BE2C (cell line): ENCODE data around the gene CRYAA.

Source experiments
- DNase-seq: peaks from one replicate; pipeline ENCODE4 v3.0.0-alpha.2; 2020
- H3K27me3 ChIP-seq: fragments of 250-450 bp; sonication (Bioruptor Pico); 2 replicates; pipeline ENCODE4 v1.5.1; 2020; ENCODE audit warnings: mild to moderate bottlenecking
- H3K36me3 ChIP-seq: fragments of 250-450 bp; sonication (Bioruptor Pico); 2 replicates; pipeline ENCODE4 v1.5.1; 2020; ENCODE audit warnings: mild to moderate bottlenecking
- H3K4me1 ChIP-seq: fragments of 250-450 bp; sonication (Bioruptor Pico); 2 replicates; pipeline ENCODE4 v1.5.1; 2020
- H3K4me3 ChIP-seq: 2 replicates; pipeline ENCODE4 v1.5.1; 2011; ENCODE audit warnings: low read depth, low read length
- H3K9me3 ChIP-seq: fragments of 250-450 bp; sonication (Bioruptor Pico); 2 replicates; pipeline ENCODE4 v1.5.1; 2020
- TF ChIP-seq, protein P1 (sequence below): IDR thresholded peaks from 2 replicates; pipeline ENCODE4 v1.5.1; 2012; ENCODE audit warnings: mild to moderate bottlenecking, low read depth, low read length

Gene CRYAA

DNA sequence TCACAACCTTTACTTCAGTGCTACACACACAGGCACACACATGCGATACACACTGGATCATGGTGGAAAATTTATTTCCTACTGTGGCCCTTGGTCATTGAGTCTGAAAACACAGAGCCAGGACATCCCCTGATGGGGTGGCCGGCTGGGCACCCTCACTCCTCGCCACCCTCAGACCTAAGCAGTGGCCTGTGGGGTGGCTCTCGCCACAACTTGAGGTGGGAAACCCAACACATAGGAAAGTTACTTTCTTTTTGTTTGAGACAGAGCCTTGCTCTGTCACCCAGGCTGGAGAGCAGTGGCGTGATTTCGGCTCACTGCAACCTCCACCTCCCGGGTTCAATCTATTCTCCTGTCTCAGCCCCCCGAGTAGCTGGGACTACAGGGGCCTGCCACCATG, 19.4 kb downstream of the CRYAA start:
- TF ChIP-seq, protein P1, sequence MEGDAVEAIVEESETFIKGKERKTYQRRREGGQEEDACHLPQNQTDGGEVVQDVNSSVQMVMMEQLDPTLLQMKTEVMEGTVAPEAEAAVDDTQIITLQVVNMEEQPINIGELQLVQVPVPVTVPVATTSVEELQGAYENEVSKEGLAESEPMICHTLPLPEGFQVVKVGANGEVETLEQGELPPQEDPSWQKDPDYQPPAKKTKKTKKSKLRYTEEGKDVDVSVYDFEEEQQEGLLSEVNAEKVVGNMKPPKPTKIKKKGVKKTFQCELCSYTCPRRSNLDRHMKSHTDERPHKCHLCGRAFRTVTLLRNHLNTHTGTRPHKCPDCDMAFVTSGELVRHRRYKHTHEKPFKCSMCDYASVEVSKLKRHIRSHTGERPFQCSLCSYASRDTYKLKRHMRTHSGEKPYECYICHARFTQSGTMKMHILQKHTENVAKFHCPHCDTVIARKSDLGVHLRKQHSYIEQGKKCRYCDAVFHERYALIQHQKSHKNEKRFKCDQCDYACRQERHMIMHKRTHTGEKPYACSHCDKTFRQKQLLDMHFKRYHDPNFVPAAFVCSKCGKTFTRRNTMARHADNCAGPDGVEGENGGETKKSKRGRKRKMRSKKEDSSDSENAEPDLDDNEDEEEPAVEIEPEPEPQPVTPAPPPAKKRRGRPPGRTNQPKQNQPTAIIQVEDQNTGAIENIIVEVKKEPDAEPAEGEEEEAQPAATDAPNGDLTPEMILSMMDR, result no peak
- no peak overlapping the region for H3K4me3 ChIP-seq
- DNase-seq, result no peak
- H3K36me3 ChIP-seq, result no peaks in the 10 kb centered on the region
- no peaks in the 10 kb centered on the region for H3K27me3 ChIP-seq
- H3K9me3 ChIP-seq, result no peaks in the 10 kb centered on the region
- no peaks in the 10 kb centered on the region for H3K4me1 ChIP-seq

DNA sequence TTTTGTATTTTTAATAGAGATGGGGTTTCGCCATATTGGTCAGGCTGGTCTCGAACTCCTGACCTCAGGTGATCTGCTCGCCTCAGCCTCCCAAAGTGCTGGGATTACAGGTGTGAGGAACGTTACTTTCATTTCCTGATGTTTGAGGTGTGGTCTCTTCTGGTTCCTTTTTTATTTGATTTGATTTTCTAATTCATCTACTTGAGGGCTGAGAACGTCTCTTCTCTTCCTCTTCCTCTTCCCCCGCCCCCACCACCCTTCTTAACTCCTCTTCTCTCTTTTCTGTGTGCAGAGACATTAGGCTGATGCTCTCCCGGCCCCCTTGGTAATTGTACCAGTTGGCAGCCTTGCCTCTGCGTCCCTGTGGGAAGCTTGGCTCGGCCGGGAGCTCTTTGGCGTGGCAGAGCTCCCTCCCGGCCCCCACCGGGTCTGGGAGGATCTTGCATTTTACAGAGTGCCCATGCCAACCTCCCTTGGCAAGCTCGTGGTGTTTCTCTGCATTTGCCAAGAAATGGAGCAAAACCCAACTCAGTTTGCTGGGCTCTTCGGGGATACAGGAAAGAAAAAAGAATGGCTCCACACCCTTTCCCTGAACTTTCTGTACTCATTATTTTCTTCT, 19.9 kb downstream of the CRYAA start:
- no peak for DNase-seq
- Histone ChIP-seq H3K9me3 (no peaks in the 10 kb centered on the region), H3K4me3 (no peak overlapping the region), H3K27me3 (no peaks in the 10 kb centered on the region), H3K36me3 (no peaks in the 10 kb centered on the region), H3K4me1 (peaks cover 3% of the 10 kb centered on the region; the same call in 1 of the 2 replicates)
- TF ChIP-seq, protein P1, result no peak

DNA sequence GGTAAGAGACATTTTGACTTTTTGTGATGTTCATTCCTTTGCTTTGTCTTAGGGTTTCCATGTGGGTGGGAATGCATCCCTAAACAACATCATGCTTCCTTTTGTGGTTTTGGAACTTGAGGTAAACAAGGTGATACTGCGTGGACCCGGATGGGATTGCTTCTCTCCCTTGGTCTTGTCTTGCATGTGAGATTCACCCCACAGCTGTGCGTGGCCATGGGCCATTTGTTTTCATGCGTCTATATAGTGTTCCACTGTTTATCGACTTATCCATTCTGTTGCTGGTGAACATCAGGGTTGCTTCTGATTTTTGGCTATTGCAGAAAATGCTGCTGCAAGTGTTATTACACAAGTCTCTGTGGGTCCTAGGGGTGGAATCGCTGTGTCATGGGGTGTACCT, 21.1 kb downstream of the CRYAA start:
- TF ChIP-seq, protein P1, result no peak

DNA sequence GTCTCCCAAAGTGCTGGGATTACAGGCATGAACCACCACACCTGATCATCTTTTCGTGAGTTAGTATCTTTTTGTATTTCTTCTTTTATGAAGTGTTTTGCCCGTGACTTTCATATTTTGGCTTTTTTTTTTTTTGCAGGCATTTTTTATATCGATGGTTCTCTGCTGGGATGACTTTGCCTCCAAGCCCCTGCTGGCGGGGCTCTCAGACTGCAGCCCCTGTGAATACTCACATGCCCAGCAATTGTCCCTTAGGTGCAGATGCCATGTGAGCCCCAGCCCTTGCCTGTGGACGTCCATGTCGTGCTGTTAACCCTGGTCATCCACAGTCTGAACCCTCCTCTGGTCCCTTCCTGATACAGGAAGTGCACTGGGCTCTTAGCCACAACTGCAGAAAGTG, 21.7 kb downstream of the CRYAA start:
- no peaks in the 10 kb centered on the region for H3K27me3 ChIP-seq
- TF ChIP-seq, protein P1, result no peak
- H3K4me3 ChIP-seq, result no peak overlapping the region
- no peaks in the 10 kb centered on the region for H3K36me3 ChIP-seq
- DNase-seq, result no peak
- peaks cover 10% of the 10 kb centered on the region; the same call in 1 of the 2 replicates for H3K4me1 ChIP-seq
- H3K9me3 ChIP-seq, result no peaks in the 10 kb centered on the region

More for the DNA sequence above, 21.1 kb downstream of the CRYAA start:
- Histone ChIP-seq H3K36me3 (no peaks in the 10 kb centered on the region), H3K4me3 (no peak overlapping the region), H3K9me3 (no peaks in the 10 kb centered on the region), H3K27me3 (no peaks in the 10 kb centered on the region), H3K4me1 (peaks cover 10% of the 10 kb centered on the region; the same call in 1 of the 2 replicates)
- DNase-seq, result no peak

DNA sequence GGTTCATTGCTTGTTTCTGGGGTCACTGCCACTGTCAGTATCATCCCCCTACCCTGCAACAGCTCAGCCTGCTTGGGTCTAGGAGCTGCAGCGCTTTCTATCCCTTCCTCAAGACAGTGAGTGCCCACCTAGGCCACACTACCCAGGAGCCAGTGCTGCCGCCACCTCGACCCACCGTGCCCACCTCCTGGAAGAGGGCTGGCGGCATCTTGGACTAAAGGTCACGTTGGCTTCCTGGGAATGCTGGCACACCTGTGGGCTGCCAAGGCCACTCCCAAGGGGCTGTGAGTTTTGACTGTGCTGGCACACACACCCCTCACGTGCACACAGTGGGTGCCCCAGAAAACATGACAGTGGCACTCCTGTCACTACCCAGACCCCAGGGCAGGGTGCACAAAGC, 22.1 kb downstream of the CRYAA start:
- no peak overlapping the region for H3K4me3 ChIP-seq
- no peaks in the 10 kb centered on the region for H3K9me3 ChIP-seq
- no peaks in the 10 kb centered on the region for H3K36me3 ChIP-seq
- H3K4me1 ChIP-seq, result peaks cover 10% of the 10 kb centered on the region; the same call in 1 of the 2 replicates
- no peak for DNase-seq
- no peaks in the 10 kb centered on the region for H3K27me3 ChIP-seq
- TF ChIP-seq, protein P1, result no peak

DNA sequence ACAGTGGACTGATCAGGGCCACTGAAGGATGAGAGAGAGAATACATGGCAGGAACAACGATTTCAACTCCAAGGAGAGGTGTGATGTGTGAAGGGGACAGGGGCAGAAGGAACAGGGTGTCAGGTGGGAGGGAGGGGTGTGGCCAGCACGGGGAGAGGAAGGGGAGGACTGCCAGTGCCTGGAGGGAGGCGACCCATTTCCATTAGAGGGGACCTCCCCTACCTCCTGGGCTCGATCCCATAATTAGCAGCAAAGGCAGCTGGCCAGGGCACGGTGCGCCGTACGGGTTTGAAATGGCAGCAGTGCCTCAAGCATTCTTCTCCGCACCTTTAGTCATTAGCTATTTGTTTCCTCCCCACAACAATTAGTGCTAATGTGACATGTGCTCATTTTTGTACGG, 22.7 kb downstream of the CRYAA start:
- Histone ChIP-seq H3K4me3 (no peak overlapping the region), H3K4me1 (peaks cover 10% of the 10 kb centered on the region; the same call in 1 of the 2 replicates), H3K36me3 (no peaks in the 10 kb centered on the region), H3K27me3 (no peaks in the 10 kb centered on the region), H3K9me3 (no peaks in the 10 kb centered on the region)
- TF ChIP-seq, protein P1, result no peak
- DNase-seq, result no peak
